Upper lobe of right lung (tissue), 1 donor: ENCODE measurements around the gene SLC25A44. TPM values are rescaled to one million over a fixed set of nuclear protein-coding genes. Genes with fewer than 3 reads are reported as not detected.

Source experiments
- total RNA-seq: library from RNA; stranded (reverse); fragmentation: NEBNext Ultra II Directional; extraction: Animal tissue kit (Norgen Biotek cat#: 25700); gene quantifications from one replicate; pipeline ENCODE4 v1.2.1, GENCODE V29; 2021
- donor health status: DM: no; HTN: yes; CAD: no; lungs with severe emphysema.

The SLC25A44 gene
- total RNA-seq, 1 donor from 2014 or later: 24.9 TPM

Other genes starting within 250 kb of the SLC25A44 start
- gene ARHGEF2, start 215.6 kb upstream of the SLC25A44 start, total RNA-seq: 220 TPM
- 231 TPM for gene SSR2, start 173.2 kb upstream of the SLC25A44 start, total RNA-seq
- gene UBQLN4, start 140.3 kb upstream of the SLC25A44 start, total RNA-seq: 37.0 TPM
- 49.7 TPM for gene LAMTOR2, start 139.3 kb upstream of the SLC25A44 start, total RNA-seq
- 62.0 TPM for gene RAB25, start 132.9 kb upstream of the SLC25A44 start, total RNA-seq
- gene MEX3A, start 111.6 kb upstream of the SLC25A44 start, total RNA-seq: 0.52 TPM
- gene LMNA, start 79.4 kb upstream of the SLC25A44 start, total RNA-seq: 235 TPM
- gene SEMA4A, start 40.5 kb upstream of the SLC25A44 start, total RNA-seq: 30.7 TPM
- gene PMF1, start 18.9 kb downstream of the SLC25A44 start, total RNA-seq: 47.4 TPM
- 2.4 TPM for gene BGLAP, start 48.1 kb downstream of the SLC25A44 start, total RNA-seq
- gene PAQR6, start 54.0 kb downstream of the SLC25A44 start, total RNA-seq: 1.9 TPM
- 64.8 TPM for gene SMG5, start 88.7 kb downstream of the SLC25A44 start, total RNA-seq
- 3.3 TPM for gene TMEM79, start 90.2 kb downstream of the SLC25A44 start, total RNA-seq
- gene GLMP, start 101.6 kb downstream of the SLC25A44 start, total RNA-seq: 61.1 TPM
- gene VHLL, start 105.2 kb downstream of the SLC25A44 start, total RNA-seq: not detected
- 120 TPM for gene CCT3, start 144.2 kb downstream of the SLC25A44 start, total RNA-seq
- gene TSACC, start 144.4 kb downstream of the SLC25A44 start, total RNA-seq: not detected
- gene RHBG, start 175.1 kb downstream of the SLC25A44 start, total RNA-seq: not detected